Ascending aorta (tissue), 2 donors: Measurements from ENCODE around the gene CFAP100. TPM values are rescaled to one million over a fixed set of nuclear protein-coding genes. Genes with fewer than 3 reads are reported as not detected.
A peak's percentile ranks its signal among the peaks of the same experiment; 100 is the strongest.

Experiments
- DNase-seq, 2 donors: peaks; one replicate each; pipeline ENCODE4 v3.0.0-alpha.2; 2019; ENCODE audit warnings: low spot score in 2 of 2
- H3K27ac ChIP-seq, 2 donors: fragments of 200-600 bp; sonication (generic); one replicate each; pipeline ENCODE4 v1.5.1; 2016 to 2017; ENCODE audit warnings: mild to moderate bottlenecking in 1 of 2
- H3K27me3 ChIP-seq: fragments of 200-600 bp; sonication (generic); one replicate; pipeline ENCODE4 v1.5.1; 2017
- H3K36me3 ChIP-seq, 2 donors: fragments of 200-600 bp; sonication (generic); one replicate each; pipeline ENCODE4 v1.5.1; 2016
- H3K4me1 ChIP-seq, 2 donors: fragments of 200-600 bp; sonication (generic); one replicate each; pipeline ENCODE4 v1.5.1; 2016 to 2017; ENCODE audit warnings: mild to moderate bottlenecking in 1 of 2
- H3K4me3 ChIP-seq, 2 donors: fragments of 200-600 bp; sonication (generic); one replicate each; pipeline ENCODE4 v1.5.1; 2016 to 2017; ENCODE audit warnings: mild to moderate bottlenecking in 1 of 2
- H3K9me3 ChIP-seq, 2 donors: fragments of 200-600 bp; sonication (generic); one replicate each; pipeline ENCODE4 v1.5.1; 2016
- intact Hi-C: fragments of 100-400 bp; cut with DNase I; formaldehyde crosslinking; loops from one replicate; pipeline ENCODE4 v1.15.1; 2023
- total RNA-seq: library from RNA; depleted of rRNA; stranded (reverse); fragments of >200 nt; gene quantifications from one replicate; pipeline ENCODE4 v1.1.0, GENCODE V29; 2016
- TF ChIP-seq, protein P1 (sequence below), 3 experiments: fragments of 200-600 bp in 2 of 3; fragments of 450-650 bp in 1 of 3; sonication (generic) in 2 of 3; IDR thresholded peaks; one replicate each; pipeline ENCODE4 v1.5.1; 2016 to 2019; ENCODE audit warnings: antibody characterized with exemption in 3 of 3, mild to moderate bottlenecking in 1 of 3, moderate library complexity in 1 of 3

CFAP100 gene
- total RNA-seq, 1 donor from 2014 or later = not detected

DNA sequence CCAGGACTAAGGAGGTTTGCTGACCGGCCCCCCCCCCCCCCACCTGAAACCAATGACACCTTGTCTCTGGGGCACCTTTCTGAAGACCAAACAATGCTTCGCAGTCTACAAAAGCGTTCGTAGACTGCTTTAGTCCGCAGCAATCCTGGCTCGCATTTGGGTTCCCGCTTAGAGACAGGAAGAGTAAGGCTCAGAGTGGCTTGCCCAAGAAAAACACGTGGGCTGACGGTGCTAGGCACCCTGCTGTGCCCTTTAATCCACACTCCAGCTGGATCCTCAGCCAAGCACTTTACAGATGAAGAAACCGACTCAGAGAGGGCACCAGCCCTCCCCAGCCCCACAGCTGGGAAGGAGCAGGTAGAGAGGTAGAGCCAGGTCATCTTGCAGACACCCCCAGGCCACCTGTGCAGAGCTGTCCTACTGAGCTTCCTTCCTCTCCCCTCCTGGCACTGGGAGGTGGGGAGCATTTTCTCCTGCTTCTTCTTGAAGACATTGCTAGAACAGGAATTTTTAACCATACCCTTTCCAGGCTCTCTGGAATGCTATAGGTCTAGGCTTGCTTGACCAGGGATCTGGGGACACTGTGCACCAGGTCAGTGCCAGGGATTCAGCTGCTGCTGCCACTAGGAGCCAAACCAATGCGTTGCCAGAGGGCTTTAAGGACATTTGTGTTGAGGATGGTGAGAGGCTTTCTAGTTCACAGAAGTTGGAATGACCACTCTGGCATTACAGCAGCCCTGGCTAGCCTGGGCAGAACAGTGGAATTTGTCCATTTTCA lies 36.5 kb upstream of the CFAP100 start:
- Histone ChIP-seq H3K27me3 (no peaks in the 10 kb centered on the region), H3K4me1 (peaks cover 8 to 28% of the 10 kb centered on the region in 2 donors), H3K4me3 (peak overlapping the region; percentile 91 to 97), H3K27ac (peak overlapping the region; percentile 91 to 94), H3K36me3 (peaks cover 4 to 15% of the 10 kb centered on the region in 2 donors), H3K9me3 (no peaks in the 10 kb centered on the region)
- peak in 1 of 2 donors; percentile 73 for DNase-seq
- intact Hi-C loops = loop anchor here (1.0 to 10.0 kb wide), 4 partner anchors 31 to 433 kb away; partner anchors contain the start of gene ALDH1L1
- TF ChIP-seq, protein P1, sequence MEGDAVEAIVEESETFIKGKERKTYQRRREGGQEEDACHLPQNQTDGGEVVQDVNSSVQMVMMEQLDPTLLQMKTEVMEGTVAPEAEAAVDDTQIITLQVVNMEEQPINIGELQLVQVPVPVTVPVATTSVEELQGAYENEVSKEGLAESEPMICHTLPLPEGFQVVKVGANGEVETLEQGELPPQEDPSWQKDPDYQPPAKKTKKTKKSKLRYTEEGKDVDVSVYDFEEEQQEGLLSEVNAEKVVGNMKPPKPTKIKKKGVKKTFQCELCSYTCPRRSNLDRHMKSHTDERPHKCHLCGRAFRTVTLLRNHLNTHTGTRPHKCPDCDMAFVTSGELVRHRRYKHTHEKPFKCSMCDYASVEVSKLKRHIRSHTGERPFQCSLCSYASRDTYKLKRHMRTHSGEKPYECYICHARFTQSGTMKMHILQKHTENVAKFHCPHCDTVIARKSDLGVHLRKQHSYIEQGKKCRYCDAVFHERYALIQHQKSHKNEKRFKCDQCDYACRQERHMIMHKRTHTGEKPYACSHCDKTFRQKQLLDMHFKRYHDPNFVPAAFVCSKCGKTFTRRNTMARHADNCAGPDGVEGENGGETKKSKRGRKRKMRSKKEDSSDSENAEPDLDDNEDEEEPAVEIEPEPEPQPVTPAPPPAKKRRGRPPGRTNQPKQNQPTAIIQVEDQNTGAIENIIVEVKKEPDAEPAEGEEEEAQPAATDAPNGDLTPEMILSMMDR (IDR thresholded peaks at IDR 0.05) = no peak

DNA sequence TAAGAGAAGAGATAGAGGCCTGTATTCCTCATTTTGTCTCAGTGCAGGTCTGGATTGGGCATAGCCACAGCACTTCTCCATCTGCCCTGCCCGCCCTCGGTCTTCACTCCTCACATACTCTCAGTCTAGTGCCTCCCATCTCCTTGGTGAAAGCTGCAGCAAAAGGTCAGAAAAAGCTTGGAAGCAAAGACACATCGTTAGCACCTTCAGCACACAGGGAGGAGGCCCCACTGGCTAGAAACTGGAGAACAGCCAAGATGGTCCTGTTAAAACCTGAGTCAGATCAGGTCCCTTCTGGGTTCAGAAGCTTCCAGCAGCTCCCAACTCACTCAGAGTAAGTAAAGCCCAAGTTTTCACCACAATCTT lies 35.9 kb upstream of the CFAP100 start:
- Histone ChIP-seq H3K4me3 (no peak overlapping the region), H3K27ac (peak overlapping the region in 1 of 2 donors; percentile 91), H3K9me3 (no peaks in the 10 kb centered on the region), H3K4me1 (peaks cover 8 to 23% of the 10 kb centered on the region in 2 donors), H3K36me3 (peaks cover 4 to 13% of the 10 kb centered on the region in 2 donors), H3K27me3 (no peaks in the 10 kb centered on the region)
- TF ChIP-seq, protein P1 (IDR thresholded peaks at IDR 0.05) = no peak
- DNase-seq = peak in 1 of 2 donors; percentile 57
- intact Hi-C loops = loop anchor here (1.0 to 10.0 kb wide), 4 partner anchors 31 to 434 kb away; partner anchors contain the start of gene ALDH1L1

DNA sequence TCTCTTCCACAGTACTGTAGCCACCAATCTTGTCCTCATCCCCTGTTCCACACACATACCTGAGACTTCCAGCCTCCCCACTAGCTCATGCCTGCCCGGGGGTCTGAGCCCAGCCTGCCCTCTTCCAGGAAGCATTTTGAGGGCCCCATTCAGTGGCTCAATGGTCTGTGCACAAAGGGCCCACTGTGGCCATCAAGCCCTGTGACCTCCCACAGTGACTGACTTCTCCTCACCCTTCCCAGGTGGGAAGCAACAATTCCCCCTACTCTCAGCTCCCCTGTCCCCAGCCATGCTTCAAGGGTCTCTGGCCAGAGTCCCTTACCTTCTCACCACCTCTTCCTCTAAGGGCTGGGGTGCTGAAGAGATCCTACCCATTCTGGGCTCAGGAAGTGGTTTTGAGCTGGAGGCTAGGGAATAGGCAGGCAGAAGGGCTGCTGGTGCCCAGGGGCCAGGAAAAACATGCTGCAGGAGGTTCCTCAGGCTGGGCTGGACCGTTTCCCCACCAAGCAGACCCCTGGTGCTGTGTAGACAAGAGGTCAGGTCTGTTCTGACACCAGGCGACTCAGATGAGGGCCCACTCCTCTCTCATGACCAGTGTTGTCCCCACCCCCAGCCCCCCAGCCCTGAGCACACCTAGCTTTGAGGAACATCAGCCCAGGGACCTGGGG lies 34.5 kb upstream of the CFAP100 start:
- DNase-seq = peak in 1 of 2 donors; percentile 43
- Histone ChIP-seq H3K27me3 (no peaks in the 10 kb centered on the region), H3K27ac (no peak overlapping the region), H3K4me3 (no peak overlapping the region), H3K36me3 (peaks cover 0 to under 1% of the 10 kb centered on the region in 2 donors), H3K4me1 (peaks cover 5 to 12% of the 10 kb centered on the region in 2 donors), H3K9me3 (no peaks in the 10 kb centered on the region)
- TF ChIP-seq, protein P1 (IDR thresholded peaks at IDR 0.05) = no peak
- intact Hi-C loops = no loop called here

DNA sequence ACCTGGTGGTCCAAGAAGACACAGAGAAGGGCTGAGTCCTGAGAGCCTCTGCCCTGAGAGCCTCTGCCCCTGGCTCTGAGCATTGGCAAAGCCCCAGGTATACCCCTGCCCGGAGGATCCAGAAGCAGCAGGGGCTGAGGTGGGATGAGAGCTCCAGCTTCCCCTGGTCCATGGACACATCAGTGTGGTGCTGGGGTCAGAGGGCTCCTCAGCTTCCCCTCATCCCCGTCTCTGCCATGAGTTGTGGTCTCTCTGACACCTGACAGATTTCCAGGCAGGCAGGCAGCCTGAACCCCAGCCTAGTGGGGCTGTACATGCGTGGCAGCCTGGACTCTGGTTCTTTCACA lies 34.0 kb upstream of the CFAP100 start:
- TF ChIP-seq, protein P1 (IDR thresholded peaks at IDR 0.05) = no peak
- Histone ChIP-seq H3K27ac (no peak overlapping the region), H3K4me3 (no peak overlapping the region), H3K9me3 (no peaks in the 10 kb centered on the region), H3K4me1 (peaks cover 0 to 7% of the 10 kb centered on the region in 2 donors), H3K36me3 (no peaks in the 10 kb centered on the region), H3K27me3 (no peaks in the 10 kb centered on the region)
- intact Hi-C loops = no loop called here
- peak in 1 of 2 donors; percentile 55 for DNase-seq

GRCh38 chr3:126361211-126361610 lies 33.5 kb upstream of the CFAP100 start:
- DNase-seq = peak in 1 of 2 donors; percentile 47

More at GRCh38 chr3:126361211-126361610, 33.5 kb upstream of the CFAP100 start:
- Histone ChIP-seq H3K4me3 (no peak overlapping the region), H3K4me1 (peaks cover 0 to 6% of the 10 kb centered on the region in 2 donors), H3K27ac (no peak overlapping the region), H3K9me3 (no peaks in the 10 kb centered on the region), H3K27me3 (no peaks in the 10 kb centered on the region), H3K36me3 (no peaks in the 10 kb centered on the region)
- TF ChIP-seq, protein P1 (IDR thresholded peaks at IDR 0.05) = no peak
- intact Hi-C loops = no loop called here
